Measurements from ENCODE around the gene GNB1L.

Gene GNB1L

GRCh38 chr22:19763458-19764298 is 91.0 kb downstream of the GNB1L start:
- ATAC-seq: no peak
- TF ChIP-seq SNAI2 (CRISPR knock-in tag; IDR thresholded peaks at IDR 0.05): no peak
- no peak for TF ChIP-seq TCF4 (CRISPR knock-in tag; IDR thresholded peaks at IDR 0.05; ENCODE audit: borderline replicate concordance)
- no peak for TF ChIP-seq ZNF565 (CRISPR knock-in tag; conservative IDR thresholded peaks at IDR 0.05; ENCODE audit: low read depth)
- no peak for TF ChIP-seq ZFP3 (CRISPR knock-in tag; IDR thresholded peaks at IDR 0.05)
- TF ChIP-seq POU6F1 (CRISPR knock-in tag; IDR thresholded peaks at IDR 0.05; ENCODE audit: borderline replicate concordance, low read depth): no peak
- TF ChIP-seq ZNF70 (CRISPR knock-in tag; IDR thresholded peaks at IDR 0.05): no peak
- TF ChIP-seq CSRNP3 (CRISPR knock-in tag; IDR thresholded peaks at IDR 0.05): no peak
- TF ChIP-seq TOX (CRISPR knock-in tag; IDR thresholded peaks at IDR 0.05; ENCODE audit: borderline replicate concordance): no peak
- no peak for TF ChIP-seq ZNF8 (CRISPR knock-in tag; IDR thresholded peaks at IDR 0.05)
- TF ChIP-seq RARB (CRISPR knock-in tag; IDR thresholded peaks at IDR 0.05): no peak
- TF ChIP-seq ZC3H10 (CRISPR knock-in tag; IDR thresholded peaks at IDR 0.05): no peak
- TF ChIP-seq ZFP30 (CRISPR knock-in tag; IDR thresholded peaks at IDR 0.05): no peak
- no peak for TF ChIP-seq GLIS3 (CRISPR knock-in tag; IDR thresholded peaks at IDR 0.05)
- TF ChIP-seq PATZ1 (CRISPR knock-in tag; IDR thresholded peaks at IDR 0.05; ENCODE audit: borderline replicate concordance): no peak
- TF ChIP-seq OSR1 (CRISPR knock-in tag; IDR thresholded peaks at IDR 0.05): no peak
- TF ChIP-seq PPARA (CRISPR knock-in tag; IDR thresholded peaks at IDR 0.05; ENCODE audit: borderline replicate concordance): no peak
- no peak for TF ChIP-seq CSDC2 (CRISPR knock-in tag; IDR thresholded peaks at IDR 0.05)

GRCh38 chr22:19762568-19763457 is 91.9 kb downstream of the GNB1L start:
- TF ChIP-seq TSHZ2 (CRISPR knock-in tag; IDR thresholded peaks at IDR 0.05) (no peak), CSDC2 (CRISPR knock-in tag; IDR thresholded peaks at IDR 0.05) (no peak), CREB5 (CRISPR knock-in tag; IDR thresholded peaks at IDR 0.05; ENCODE audit: low read depth) (no peak), RARB (CRISPR knock-in tag; IDR thresholded peaks at IDR 0.05) (no peak), ESRRG (CRISPR knock-in tag; IDR thresholded peaks at IDR 0.05) (no peak), PATZ1 (CRISPR knock-in tag; IDR thresholded peaks at IDR 0.05; ENCODE audit: borderline replicate concordance) (no peak), ZC3H10 (CRISPR knock-in tag; IDR thresholded peaks at IDR 0.05) (no peak), ZFP3 (CRISPR knock-in tag; IDR thresholded peaks at IDR 0.05) (no peak)
- ATAC-seq: no peak

All from SK-N-SH treated with all-trans-retinoic acid at 6 μM for 48 hours (cell line).